Activated CD4-positive, alpha-beta T cell treated with anti-CD3 and anti-CD28 coated beads, Interleukin-2, amount 10 ng/mL, durations not matched to agents 7 days and 5 days (primary cell): ENCODE data around the gene PARD3B. TPM values are rescaled to one million over a fixed set of nuclear protein-coding genes. Genes with fewer than 3 reads are reported as not detected.

ENCODE experiments used
- CTCF ChIA-PET: fragments of 350-600 bp; sonication (Branson Sonifier 250); formaldehyde crosslinking; loops from one replicate; lab custom pipeline; 2021; ENCODE audit warnings: antibody characterized with exemption; lab: Charles Lee
- POLR2A ChIA-PET: fragments of 350-600 bp; sonication (Branson Sonifier 250); formaldehyde crosslinking; loops from one replicate; lab custom pipeline; 2021; ENCODE audit warnings: antibody characterized with exemption; lab: Charles Lee
- DNase-seq: peaks from one replicate; pipeline ENCODE4 v3.0.0-alpha.2; 2020
- H3K27ac Mint-ChIP-seq: one replicate; pipeline ENCODE4 v1.8.0; 2021; ENCODE audit warnings: mild to moderate bottlenecking, moderate library complexity, mixed read lengths
- H3K27me3 Mint-ChIP-seq: one replicate; pipeline ENCODE4 v1.8.0; 2021; ENCODE audit warnings: mixed read lengths
- H3K36me3 Mint-ChIP-seq: one replicate; pipeline ENCODE4 v1.8.0; 2021; ENCODE audit warnings: low read depth, mixed read lengths
- H3K4me1 Mint-ChIP-seq: one replicate; pipeline ENCODE4 v1.8.0; 2021; ENCODE audit warnings: mixed read lengths
- H3K4me3 Mint-ChIP-seq: one replicate; pipeline ENCODE4 v1.8.0; 2021; ENCODE audit warnings: mild to moderate bottlenecking, moderate library complexity, mixed read lengths
- H3K9me3 Mint-ChIP-seq: one replicate; pipeline ENCODE4 v1.8.0; 2021; ENCODE audit warnings: mixed read lengths
- total RNA-seq, 2 experiments: library from RNA; stranded (reverse); gene quantifications; one replicate each; pipeline ENCODE4 v1.2.3, GENCODE V29; 2021

The PARD3B gene
- total RNA-seq, 2 experiments from 2014 or later = 0.50 to 0.77 TPM

- Mint-ChIP-seq H3K4me1 (no peaks in the 10 kb centered on the region), H3K36me3 (no peaks in the 10 kb centered on the region), H3K4me3 (no peak overlapping the region), H3K27me3 (no peaks in the 10 kb centered on the region), H3K27ac (no peak overlapping the region), H3K9me3 (no peaks in the 10 kb centered on the region)
- CTCF ChIA-PET = no interaction called here
- DNase-seq = no peak
- POLR2A ChIA-PET = no interaction called here
These were observed 856.2 kb downstream of the PARD3B start for GRCh38 chr2:205401511-205401910.

- Mint-ChIP-seq H3K27ac (no peak overlapping the region), H3K9me3 (no peaks in the 10 kb centered on the region), H3K27me3 (no peaks in the 10 kb centered on the region), H3K36me3 (no peaks in the 10 kb centered on the region), H3K4me3 (no peak overlapping the region), H3K4me1 (no peaks in the 10 kb centered on the region)
- no peak for DNase-seq
- CTCF ChIA-PET = no interaction called here
- POLR2A ChIA-PET = no interaction called here
These were observed 856.7 kb downstream of the PARD3B start for GRCh38 chr2:205402011-205402410.

GRCh38 chr2:205403244-205403825, 858.1 kb downstream of the PARD3B start:
- ChIA-PET CTCF (no interaction called here), POLR2A (no interaction called here)
- Mint-ChIP-seq H3K9me3 (no peaks in the 10 kb centered on the region), H3K27ac (no peak overlapping the region), H3K36me3 (no peaks in the 10 kb centered on the region), H3K27me3 (no peaks in the 10 kb centered on the region), H3K4me1 (no peaks in the 10 kb centered on the region), H3K4me3 (no peak overlapping the region)
- no peak for DNase-seq

- Mint-ChIP-seq H3K27ac (no peak overlapping the region), H3K4me3 (no peak overlapping the region), H3K36me3 (no peaks in the 10 kb centered on the region), H3K9me3 (no peaks in the 10 kb centered on the region), H3K27me3 (no peaks in the 10 kb centered on the region), H3K4me1 (no peaks in the 10 kb centered on the region)
- no peak for DNase-seq
- CTCF ChIA-PET = interaction anchor here (0.6 kb wide), 1 partner anchor 35 kb away, joined by 4 read pairs; no protein-coding TSS in a partner anchor
- POLR2A ChIA-PET = no interaction called here
These were observed 859.9 kb downstream of the PARD3B start for GRCh38 chr2:205405194-205405593.

- Mint-ChIP-seq H3K27ac (no peak overlapping the region), H3K4me1 (no peaks in the 10 kb centered on the region), H3K36me3 (no peaks in the 10 kb centered on the region), H3K4me3 (no peak overlapping the region), H3K27me3 (no peaks in the 10 kb centered on the region), H3K9me3 (no peaks in the 10 kb centered on the region)
- ChIA-PET CTCF (no interaction called here), POLR2A (no interaction called here)
- DNase-seq = no peak
These were observed 860.5 kb downstream of the PARD3B start for GRCh38 chr2:205405752-205406151.

- H3K9me3 Mint-ChIP-seq = no peaks in the 10 kb centered on the region
- POLR2A ChIA-PET = no interaction called here
- CTCF ChIA-PET = no interaction called here
These were observed 862.7 kb downstream of the PARD3B start for GRCh38 chr2:205407984-205408383.

GRCh38 chr2:205408696-205409095, 863.4 kb downstream of the PARD3B start:
- no peaks in the 10 kb centered on the region for H3K4me1 Mint-ChIP-seq
- no peak overlapping the region for H3K27ac Mint-ChIP-seq
- no peaks in the 10 kb centered on the region for H3K9me3 Mint-ChIP-seq
- POLR2A ChIA-PET = interaction anchor here (0.6 kb wide), 1 partner anchor 8 kb away, joined by 7 read pairs; no protein-coding TSS in a partner anchor
- CTCF ChIA-PET = no interaction called here
- H3K36me3 Mint-ChIP-seq = no peaks in the 10 kb centered on the region
- no peaks in the 10 kb centered on the region for H3K27me3 Mint-ChIP-seq
- H3K4me3 Mint-ChIP-seq = no peak overlapping the region
- DNase-seq = no peak

More at GRCh38 chr2:205407984-205408383, 862.7 kb downstream of the PARD3B start:
- Mint-ChIP-seq H3K4me1 (no peaks in the 10 kb centered on the region), H3K36me3 (no peaks in the 10 kb centered on the region), H3K27ac (no peak overlapping the region), H3K4me3 (no peak overlapping the region), H3K27me3 (no peaks in the 10 kb centered on the region)
- no peak for DNase-seq

- Mint-ChIP-seq H3K27me3 (no peaks in the 10 kb centered on the region), H3K9me3 (no peaks in the 10 kb centered on the region), H3K27ac (no peak overlapping the region), H3K4me3 (no peak overlapping the region), H3K36me3 (no peaks in the 10 kb centered on the region), H3K4me1 (no peaks in the 10 kb centered on the region)
- POLR2A ChIA-PET = interaction anchor here (0.6 kb wide), 1 partner anchor 9 kb away, joined by 7 read pairs; no protein-coding TSS in a partner anchor
- CTCF ChIA-PET = interaction anchor here (0.6 kb wide), 1 partner anchor 725 kb away, joined by 3 read pairs; no protein-coding TSS in a partner anchor
- no peak for DNase-seq
These were observed 864.1 kb downstream of the PARD3B start for GRCh38 chr2:205409411-205409810.

GRCh38 chr2:205411558-205411957, 866.3 kb downstream of the PARD3B start:
- H3K27me3 Mint-ChIP-seq = peaks cover 5% of the 10 kb centered on the region
- H3K36me3 Mint-ChIP-seq = no peaks in the 10 kb centered on the region
- DNase-seq = no peak
- ChIA-PET POLR2A (no interaction called here), CTCF (no interaction called here)
- no peaks in the 10 kb centered on the region for H3K9me3 Mint-ChIP-seq
- H3K4me3 Mint-ChIP-seq = no peak overlapping the region
- H3K27ac Mint-ChIP-seq = no peak overlapping the region
- no peaks in the 10 kb centered on the region for H3K4me1 Mint-ChIP-seq

- CTCF ChIA-PET = no interaction called here
- H3K4me1 Mint-ChIP-seq = no peaks in the 10 kb centered on the region
- H3K27ac Mint-ChIP-seq = no peak overlapping the region
- H3K36me3 Mint-ChIP-seq = no peaks in the 10 kb centered on the region
- peaks cover 7% of the 10 kb centered on the region for H3K27me3 Mint-ChIP-seq
- no peak for DNase-seq
- no peaks in the 10 kb centered on the region for H3K9me3 Mint-ChIP-seq
- no peak overlapping the region for H3K4me3 Mint-ChIP-seq
- POLR2A ChIA-PET = no interaction called here
These were observed 879.1 kb downstream of the PARD3B start for GRCh38 chr2:205424326-205424725.

- no peak for DNase-seq
- H3K27me3 Mint-ChIP-seq = peaks cover 9% of the 10 kb centered on the region
- ChIA-PET CTCF (no interaction called here), POLR2A (no interaction called here)
- H3K36me3 Mint-ChIP-seq = no peaks in the 10 kb centered on the region
- no peak overlapping the region for H3K4me3 Mint-ChIP-seq
- no peak overlapping the region for H3K27ac Mint-ChIP-seq
- H3K4me1 Mint-ChIP-seq = no peaks in the 10 kb centered on the region
- H3K9me3 Mint-ChIP-seq = no peaks in the 10 kb centered on the region
These were observed 879.8 kb downstream of the PARD3B start for GRCh38 chr2:205425102-205425501.

- POLR2A ChIA-PET = no interaction called here
- Mint-ChIP-seq H3K4me1 (no peaks in the 10 kb centered on the region), H3K27ac (no peak overlapping the region), H3K4me3 (no peak overlapping the region), H3K9me3 (no peaks in the 10 kb centered on the region), H3K27me3 (peaks cover 9% of the 10 kb centered on the region), H3K36me3 (no peaks in the 10 kb centered on the region)
- CTCF ChIA-PET = no interaction called here
- no peak for DNase-seq
These were observed 881.8 kb downstream of the PARD3B start for GRCh38 chr2:205427112-205427511.

GRCh38 chr2:205428811-205429210, 883.5 kb downstream of the PARD3B start:
- ChIA-PET POLR2A (no interaction called here), CTCF (no interaction called here)
- Mint-ChIP-seq H3K36me3 (no peaks in the 10 kb centered on the region), H3K4me3 (no peak overlapping the region), H3K27me3 (peaks cover 9% of the 10 kb centered on the region), H3K9me3 (no peaks in the 10 kb centered on the region), H3K27ac (no peak overlapping the region), H3K4me1 (no peaks in the 10 kb centered on the region)
- no peak for DNase-seq

GRCh38 chr2:205435970-205436369, 890.7 kb downstream of the PARD3B start:
- no peak for DNase-seq
- Mint-ChIP-seq H3K36me3 (no peaks in the 10 kb centered on the region), H3K9me3 (no peaks in the 10 kb centered on the region), H3K4me3 (no peak overlapping the region), H3K27ac (no peak overlapping the region), H3K4me1 (peaks cover 6% of the 10 kb centered on the region), H3K27me3 (no peaks in the 10 kb centered on the region)
- ChIA-PET CTCF (no interaction called here), POLR2A (no interaction called here)
